Aorta (tissue), 5 donors: ENCODE data around the gene ABLIM2. TPM values are rescaled to one million over a fixed set of nuclear protein-coding genes. Genes with fewer than 3 reads are reported as not detected.

ENCODE experiments used
- ATAC-seq: fragments of 200-7000 bp; cut with Tn5 transposase; one replicate; pipeline ENCODE4 v1.9.1; 2022; ENCODE audit warnings: moderate library complexity; ENCODE audit not compliant: low FRiP score
- DNase-seq, 2 donors: peaks; one replicate each; pipeline ENCODE4 v3.0.0-alpha.2; 2020
- H3K27ac ChIP-seq, 2 donors: one replicate each; pipeline ENCODE4 v1.5.1; 2013; ENCODE audit warnings: low read length in 2 of 2, mild to moderate bottlenecking in 2 of 2, moderate library complexity in 2 of 2, control low read depth in 1 of 2, inconsistent platforms in 1 of 2, low read depth in 1 of 2
- H3K27me3 ChIP-seq, 2 donors: one replicate each; pipeline ENCODE4 v1.6.1; 2013; ENCODE audit warnings: control low read depth in 1 of 2, low read length in 1 of 2, mild to moderate bottlenecking in 1 of 2, moderate library complexity in 1 of 2; ENCODE audit not compliant: insufficient read depth in 2 of 2, control insufficient read depth in 1 of 2
- H3K36me3 ChIP-seq, 2 donors: one replicate each; pipeline ENCODE4 v1.6.1; 2013; ENCODE audit warnings: control low read depth in 1 of 2, low read length in 1 of 2, mild to moderate bottlenecking in 1 of 2; ENCODE audit not compliant: insufficient read depth in 2 of 2, control insufficient read depth in 1 of 2
- H3K4me1 ChIP-seq, 2 donors: one replicate each; pipeline ENCODE4 v1.6.1; 2013; ENCODE audit warnings: low read length in 2 of 2, control low read depth in 1 of 2, mild to moderate bottlenecking in 1 of 2, moderate library complexity in 1 of 2; ENCODE audit not compliant: insufficient read depth in 2 of 2, control insufficient read depth in 1 of 2
- H3K4me3 ChIP-seq, 2 donors: one replicate each; pipeline ENCODE4 v1.5.1; 2013; ENCODE audit warnings: low read length in 2 of 2, control low read depth in 1 of 2, mild to moderate bottlenecking in 1 of 2
- H3K9me3 ChIP-seq: one replicate; pipeline ENCODE4 v1.6.1; 2013; ENCODE audit warnings: mild to moderate bottlenecking, low read length; ENCODE audit not compliant: control insufficient read depth
- WGBS, 2 donors: extraction: QIAGEN DNeasy Blood & Tissue Kit; methylation state at CpG; one replicate each; pipeline ENCODE4 v1.1.7; 2013; 5-methylcytosine and 5-hydroxymethylcytosine counted together
- intact Hi-C, 2 donors: fragments of 100-400 bp; cut with DNase I; formaldehyde crosslinking; loops; one replicate each; pipeline versions ENCODE4 v1.14.2 to v1.15.0; 2022
- polyA plus RNA-seq, 2 donors: library from polyadenylated mRNA; stranded (reverse); fragments of 200-250 nt; gene quantifications; one replicate each; pipeline ENCODE4 v1.2.3, GENCODE V29; 2013
- total RNA-seq, 2 donors: library from RNA; stranded (reverse); fragmentation: NEBNext Ultra II Directional; extraction: Animal tissue kit (Norgen Biotek cat#: 25700); gene quantifications; one replicate each; pipeline ENCODE4 v1.2.1, GENCODE V29; 2021
- donor health status: healthy with polysubstance abuse.
- donor health status: Bipolar disorder and iron deficiency.
- donor health status: DM: no; HTN: no; CAD: no.
- donor health status: DM: no; HTN: no; CAD: no.
- donor health status: DM: yes; HTN: yes; CAD: no.

The ABLIM2 gene
- total and polyA plus RNA-seq, 4 donors, result 5.3 to 20.2 (median 11.1) TPM

DNA sequence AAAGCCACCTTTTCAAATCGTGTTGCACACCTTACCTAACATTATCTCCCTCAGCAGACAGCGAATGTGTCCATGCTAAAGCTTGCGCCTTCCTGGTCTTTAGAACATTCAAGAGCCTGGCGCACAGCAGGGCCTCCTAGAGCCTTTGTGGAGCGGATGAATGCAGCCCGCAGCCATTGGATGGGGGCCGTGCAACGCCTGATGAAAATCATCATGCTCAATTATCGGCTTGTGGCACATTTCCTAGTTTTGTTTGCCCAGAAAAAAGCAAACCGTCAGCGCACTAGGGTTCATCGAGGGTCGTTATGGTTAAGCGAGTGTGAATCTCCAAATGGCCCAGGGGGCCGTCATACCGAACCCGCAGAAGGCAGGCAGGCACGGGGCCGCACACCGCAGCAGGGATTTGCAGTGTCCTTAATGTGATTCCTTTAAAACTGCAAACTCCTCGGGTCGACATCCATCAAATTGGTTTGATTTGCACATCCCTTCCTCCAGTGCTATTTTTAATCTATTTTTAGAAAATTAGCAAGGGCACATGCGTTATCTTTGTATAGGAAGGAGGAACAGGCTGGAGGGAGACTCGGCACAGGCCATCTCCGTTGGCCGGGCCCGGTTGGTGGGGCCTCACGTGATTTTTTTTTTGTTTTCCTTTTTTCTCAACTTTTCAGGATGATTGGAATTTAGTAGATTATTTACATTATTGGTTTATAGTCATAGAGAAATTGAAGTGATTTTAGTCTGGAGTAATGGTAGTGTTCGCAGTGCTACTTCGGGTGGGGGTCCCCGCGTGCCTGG lies 53.1 kb downstream of the ABLIM2 start:
- DNase-seq (no peak), ATAC-seq (no peak)
- Histone ChIP-seq H3K4me3 (no peak overlapping the region), H3K36me3 (no peaks in the 10 kb centered on the region), H3K9me3 (no peaks in the 10 kb centered on the region), H3K4me1 (no peaks in the 10 kb centered on the region), H3K27ac (no peak overlapping the region), H3K27me3 (no peaks in the 10 kb centered on the region)
- 80 to 87% methylated on average over 32 of the region's 32 CpGs for WGBS, 2 donors
- intact Hi-C loops, result no loop called here

GRCh38 chr4:8104491-8105305 lies 53.9 kb downstream of the ABLIM2 start:
- intact Hi-C loops, result no loop called here
- Histone ChIP-seq H3K4me3 (no peak overlapping the region), H3K36me3 (no peaks in the 10 kb centered on the region), H3K9me3 (no peaks in the 10 kb centered on the region), H3K27ac (no peak overlapping the region), H3K4me1 (no peaks in the 10 kb centered on the region), H3K27me3 (no peaks in the 10 kb centered on the region)
- DNase-seq (no peak), ATAC-seq (no peak)
- 79% methylated on average over 22 of the region's 22 CpGs for WGBS, 2 donors

DNA sequence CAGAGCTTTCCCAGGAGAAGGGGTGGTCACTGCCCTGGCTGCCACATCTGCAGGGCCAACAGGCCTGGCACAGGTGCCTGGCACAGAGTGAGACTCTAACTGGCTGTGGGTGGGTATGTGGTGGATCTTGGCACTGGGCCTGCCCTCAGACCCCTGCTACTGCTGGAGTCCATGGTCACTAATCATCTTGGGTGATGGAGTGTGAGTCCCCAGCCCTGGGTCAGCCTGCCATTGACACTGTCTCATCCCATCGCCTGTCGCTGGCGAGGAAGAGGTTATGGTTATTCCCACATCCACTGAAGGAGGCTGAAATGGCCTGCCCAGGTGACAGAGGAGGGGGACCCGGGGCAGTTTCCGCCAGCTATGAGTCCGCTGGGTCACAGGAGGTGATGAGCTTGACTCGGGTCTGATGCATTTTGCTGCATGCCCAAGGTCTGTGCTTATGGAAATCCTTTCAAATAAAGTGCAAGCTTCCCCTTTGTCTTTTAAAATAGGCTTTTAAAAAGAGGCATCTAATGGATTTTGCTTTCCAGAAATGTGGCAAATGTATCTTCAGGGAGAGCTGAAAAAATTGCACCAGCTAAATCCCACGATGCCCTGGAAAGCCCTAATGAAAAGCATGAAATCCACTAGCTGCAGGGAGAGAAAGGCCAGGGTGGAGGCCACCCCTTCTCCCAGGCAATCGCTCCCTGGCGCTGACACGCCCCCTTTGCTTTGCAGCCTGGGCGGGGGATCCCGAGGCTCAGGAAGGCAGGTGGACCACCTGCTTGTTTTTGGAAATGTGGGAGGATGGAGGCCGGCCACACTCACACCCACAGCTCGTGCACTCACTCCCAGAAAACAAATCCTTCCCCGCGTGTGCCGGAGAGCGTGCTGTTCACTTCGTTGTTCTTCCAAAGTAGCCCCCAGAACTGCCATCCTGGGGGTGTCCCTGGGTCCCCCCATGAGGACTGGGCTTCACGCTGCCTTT lies 54.9 kb downstream of the ABLIM2 start:
- Histone ChIP-seq H3K4me1 (no peaks in the 10 kb centered on the region), H3K9me3 (no peaks in the 10 kb centered on the region), H3K27me3 (no peaks in the 10 kb centered on the region), H3K4me3 (no peak overlapping the region), H3K27ac (no peak overlapping the region), H3K36me3 (no peaks in the 10 kb centered on the region)
- 80 to 84% methylated on average over 21 of the region's 21 CpGs for WGBS, 2 donors
- DNase-seq (no peak), ATAC-seq (no peak)
- intact Hi-C loops, result no loop called here

- DNase-seq (no peak), ATAC-seq (no peak)
- WGBS, 2 donors, result 94 to 95% methylated on average over 11 of the region's 11 CpGs
- no peaks in the 10 kb centered on the region for H3K9me3 ChIP-seq
- H3K27me3 ChIP-seq, result no peaks in the 10 kb centered on the region
- no peaks in the 10 kb centered on the region for H3K4me1 ChIP-seq
- no peak overlapping the region for H3K27ac ChIP-seq
- intact Hi-C loops, result no loop called here
- no peaks in the 10 kb centered on the region for H3K36me3 ChIP-seq
- H3K4me3 ChIP-seq, result no peak overlapping the region
Measured at GRCh38 chr4:8102831-8103230, 55.8 kb downstream of the ABLIM2 start.

DNA sequence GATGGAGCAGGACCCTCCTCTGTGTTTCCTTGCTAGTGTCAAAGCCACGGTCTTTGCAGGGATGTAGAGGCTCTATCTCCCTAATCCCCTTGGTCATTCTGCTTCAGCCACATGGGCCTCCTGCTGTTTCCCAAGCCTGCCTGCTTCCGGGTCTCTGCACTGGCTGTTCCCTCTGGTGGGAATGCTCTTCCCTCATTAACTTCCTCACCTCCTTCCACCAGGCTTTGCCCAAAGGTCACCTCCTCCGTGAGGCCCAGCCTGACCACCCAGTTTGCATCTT lies 56.6 kb downstream of the ABLIM2 start:
- Histone ChIP-seq H3K36me3 (no peaks in the 10 kb centered on the region), H3K4me3 (no peak overlapping the region), H3K27ac (no peak overlapping the region), H3K9me3 (no peaks in the 10 kb centered on the region), H3K4me1 (no peaks in the 10 kb centered on the region), H3K27me3 (no peaks in the 10 kb centered on the region)
- DNase-seq, result no peak
- no peak for ATAC-seq
- 74 to 88% methylated on average over 3 of the region's 3 CpGs for WGBS, 2 donors
- intact Hi-C loops, result no loop called here

- no peak for DNase-seq
- ATAC-seq, result no peak
- intact Hi-C loops, result no loop called here
- no peaks in the 10 kb centered on the region for H3K27me3 ChIP-seq
- no peaks in the 10 kb centered on the region for H3K9me3 ChIP-seq
- H3K36me3 ChIP-seq, result no peaks in the 10 kb centered on the region
- no peaks in the 10 kb centered on the region for H3K4me1 ChIP-seq
- no peak overlapping the region for H3K27ac ChIP-seq
- 72 to 79% methylated on average over 23 of the region's 23 CpGs for WGBS, 2 donors
- no peak overlapping the region for H3K4me3 ChIP-seq
Measured at GRCh38 chr4:8101213-8102075, 57.2 kb downstream of the ABLIM2 start.

DNA sequence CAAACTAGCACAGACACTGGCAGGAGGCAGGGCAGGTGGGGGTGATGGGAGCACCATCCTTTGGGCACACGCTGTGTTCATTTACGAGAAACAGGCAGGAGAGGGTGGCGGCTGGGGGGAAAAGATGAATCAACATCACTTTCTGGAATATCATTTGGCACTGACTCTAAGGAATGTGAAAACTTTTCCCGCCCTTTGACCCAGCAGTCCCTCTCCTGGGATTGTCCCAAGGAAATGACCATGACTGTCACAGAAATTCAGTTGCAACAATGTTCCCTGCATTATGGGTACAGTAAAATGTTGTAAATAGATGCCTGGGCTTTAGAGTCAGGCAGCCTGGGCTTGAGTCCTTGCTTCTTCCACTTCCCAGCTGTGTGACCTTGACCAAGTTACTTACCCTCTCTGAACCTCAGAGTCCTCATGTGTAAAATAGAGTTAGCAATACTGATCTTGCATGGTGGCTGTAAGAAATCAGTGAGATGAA lies 58.6 kb downstream of the ABLIM2 start:
- Histone ChIP-seq H3K9me3 (no peaks in the 10 kb centered on the region), H3K27me3 (no peaks in the 10 kb centered on the region), H3K4me3 (no peak overlapping the region), H3K36me3 (peaks cover 0 to 1% of the 10 kb centered on the region in 2 donors), H3K4me1 (no peaks in the 10 kb centered on the region), H3K27ac (no peak overlapping the region)
- intact Hi-C loops, result no loop called here
- 87 to 88% methylated on average over 4 of the region's 4 CpGs for WGBS, 2 donors
- ATAC-seq (no peak), DNase-seq (no peak)

DNA sequence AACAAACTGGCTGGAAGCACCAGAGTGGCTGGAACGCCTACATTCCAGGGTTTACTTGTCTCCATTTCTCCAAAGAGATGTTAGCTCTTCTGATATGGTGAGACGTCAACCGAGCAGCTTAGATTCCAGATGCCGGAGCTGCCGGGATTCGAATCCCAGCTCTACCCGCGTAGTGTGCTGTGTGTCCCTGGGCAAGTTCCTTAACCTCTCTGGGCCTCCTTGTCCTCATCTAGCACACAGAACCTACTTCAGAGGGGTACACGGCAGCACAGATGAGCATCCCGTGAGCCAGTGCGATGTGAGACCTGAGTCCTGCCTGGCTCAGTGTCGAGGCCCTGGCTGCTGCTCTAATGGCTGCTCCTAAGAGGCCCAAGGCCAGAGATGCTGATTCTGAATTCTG lies 60.1 kb downstream of the ABLIM2 start:
- no peak overlapping the region for H3K27ac ChIP-seq
- H3K4me3 ChIP-seq, result no peak overlapping the region
- ATAC-seq (no peak), DNase-seq (no peak)
- no peaks in the 10 kb centered on the region for H3K9me3 ChIP-seq
- H3K36me3 ChIP-seq, result peaks cover 0 to 1% of the 10 kb centered on the region in 2 donors
- 93 to 96% methylated on average over 12 of the region's 12 CpGs for WGBS, 2 donors
- intact Hi-C loops, result no loop called here
- no peaks in the 10 kb centered on the region for H3K4me1 ChIP-seq
- no peaks in the 10 kb centered on the region for H3K27me3 ChIP-seq
